Astrocyte (in vitro differentiated cells and primary cell): Measurements from ENCODE around the gene TEX54. TPM values are rescaled to one million over a fixed set of nuclear protein-coding genes. Genes with fewer than 3 reads are reported as not detected.

Experiments used
- DNase-seq: peaks from one replicate; pipeline ENCODE4 v3.0.0-alpha.2; 2010; ENCODE audit warnings: low read depth
- FAIRE-seq: peaks from 2 replicates; lab custom pipeline; 2011; peaks lifted over from hg19 to GRCh38; lab: Jason Lieb, UNC
- H2AFZ ChIP-seq: 2 replicates; pipeline ENCODE4 v1.6.0; 2012; ENCODE audit warnings: low read depth, low read length, inconsistent platforms
- H3K27ac ChIP-seq: 2 replicates; pipeline ENCODE4 v1.5.1; 2011; ENCODE audit warnings: low read depth, low read length, inconsistent platforms
- H3K27me3 ChIP-seq: 2 replicates; pipeline ENCODE4 v1.6.0; 2011; ENCODE audit warnings: low read length, inconsistent platforms; ENCODE audit not compliant: insufficient read depth
- H3K36me3 ChIP-seq: 2 replicates; pipeline ENCODE4 v1.5.1; 2011; ENCODE audit warnings: low read length, inconsistent platforms; ENCODE audit not compliant: insufficient read depth
- H3K4me1 ChIP-seq: 2 replicates; pipeline ENCODE4 v1.5.1; 2011; ENCODE audit warnings: low read length, inconsistent platforms; ENCODE audit not compliant: insufficient read depth
- H3K4me2 ChIP-seq: 2 replicates; pipeline ENCODE4 v1.6.0; 2012; ENCODE audit warnings: low read length, inconsistent platforms
- H3K4me3 ChIP-seq: 2 replicates; pipeline ENCODE4 v1.5.1; 2011; ENCODE audit warnings: low read depth, mild to moderate bottlenecking, low read length, inconsistent platforms; ENCODE audit not compliant: insufficient read depth
- H3K79me2 ChIP-seq: 2 replicates; pipeline ENCODE4 v1.6.0; 2012; ENCODE audit warnings: mild to moderate bottlenecking, low read length, inconsistent platforms; ENCODE audit not compliant: insufficient read depth
- H3K9ac ChIP-seq: 2 replicates; pipeline ENCODE4 v1.6.0; 2012; ENCODE audit warnings: mild to moderate bottlenecking, low read length, inconsistent platforms
- H3K9me3 ChIP-seq: 2 replicates; pipeline ENCODE4 v1.5.1; 2012; ENCODE audit warnings: low read depth, mild to moderate bottlenecking, low read length, inconsistent platforms; ENCODE audit not compliant: insufficient read depth
- H4K20me1 ChIP-seq: 2 replicates; pipeline ENCODE4 v1.6.0; 2012; ENCODE audit warnings: low read length, inconsistent platforms; ENCODE audit not compliant: insufficient read depth
- H3K27ac Mint-ChIP-seq: one replicate; pipeline ENCODE4 v1.8.0; 2021; ENCODE audit warnings: mild to moderate bottlenecking, mixed read lengths; ENCODE audit not compliant: unreplicated experiment
- H3K27me3 Mint-ChIP-seq: one replicate; pipeline ENCODE4 v1.8.0; 2021; ENCODE audit warnings: low read depth, mixed read lengths; ENCODE audit not compliant: unreplicated experiment
- H3K36me3 Mint-ChIP-seq: one replicate; pipeline ENCODE4 v1.8.0; 2021; ENCODE audit warnings: low read depth, mixed read lengths; ENCODE audit not compliant: unreplicated experiment
- H3K4me1 Mint-ChIP-seq: one replicate; pipeline ENCODE4 v1.8.0; 2021; ENCODE audit warnings: low read depth, mixed read lengths; ENCODE audit not compliant: unreplicated experiment
- H3K4me3 Mint-ChIP-seq: one replicate; pipeline ENCODE4 v1.8.0; 2021; ENCODE audit warnings: mild to moderate bottlenecking, moderate library complexity, mixed read lengths; ENCODE audit not compliant: unreplicated experiment
- H3K9me3 Mint-ChIP-seq: one replicate; pipeline ENCODE4 v1.8.0; 2021; ENCODE audit warnings: mild to moderate bottlenecking, mixed read lengths; ENCODE audit not compliant: unreplicated experiment
- CTCF ChIP-seq: IDR thresholded peaks from 2 replicates; pipeline ENCODE4 v1.5.1; 2011; ENCODE audit warnings: low read depth, mild to moderate bottlenecking, inconsistent platforms, low read length, moderate library complexity; ENCODE audit not compliant: insufficient read depth
- EZH2 ChIP-seq: IDR thresholded peaks from 2 replicates; pipeline ENCODE4 v1.6.1; 2012; ENCODE audit warnings: mild to moderate bottlenecking, low read length, inconsistent platforms; ENCODE audit not compliant: insufficient read depth
- total RNA-seq: library from RNA; stranded (reverse); gene quantifications from 2 replicates; pipeline ENCODE4 v1.2.1, GENCODE V29; 2021

TEX54 gene
- total RNA-seq, 1 donor from 2014 or later, result not detected

GRCh38 chr11:62811659-62812058 is 21.0 kb downstream of the TEX54 start:
- Histone ChIP-seq H3K4me1 (peaks cover 3% of the 10 kb centered on the region), H3K9ac (no peak overlapping the region), H3K9me3 (no peaks in the 10 kb centered on the region), H3K36me3 (peaks cover 5% of the 10 kb centered on the region), H2AFZ (no peak overlapping the region), H3K27me3 (no peaks in the 10 kb centered on the region), H3K79me2 (no peaks in the 10 kb centered on the region), H3K4me3 (no peak overlapping the region), H3K4me2 (no peak overlapping the region), H4K20me1 (no peaks in the 10 kb centered on the region), H3K27ac (no peak overlapping the region)
- TF ChIP-seq CTCF (no peak), EZH2 (no peak)
- Mint-ChIP-seq H3K27ac (no peak overlapping the region), H3K4me1 (peaks cover 7% of the 10 kb centered on the region), H3K36me3 (peaks cover 11% of the 10 kb centered on the region), H3K9me3 (no peaks in the 10 kb centered on the region), H3K27me3 (no peaks in the 10 kb centered on the region), H3K4me3 (no peak overlapping the region)
- DNase-seq, result no peak
- no peak for FAIRE-seq

- Histone ChIP-seq H3K4me2 (no peak overlapping the region), H3K4me1 (peaks cover 12% of the 10 kb centered on the region), H3K36me3 (peaks cover 3% of the 10 kb centered on the region), H3K79me2 (no peaks in the 10 kb centered on the region), H3K27ac (no peak overlapping the region), H3K9me3 (no peaks in the 10 kb centered on the region), H3K9ac (no peak overlapping the region), H2AFZ (no peak overlapping the region), H3K4me3 (no peak overlapping the region), H4K20me1 (no peaks in the 10 kb centered on the region), H3K27me3 (no peaks in the 10 kb centered on the region)
- Mint-ChIP-seq H3K4me1 (peaks cover 15% of the 10 kb centered on the region), H3K27ac (no peak overlapping the region), H3K4me3 (peak overlapping the region; percentile 25), H3K27me3 (no peaks in the 10 kb centered on the region), H3K9me3 (no peaks in the 10 kb centered on the region), H3K36me3 (peaks cover 14% of the 10 kb centered on the region)
- FAIRE-seq (no peak), DNase-seq (no peak)
- no peak for TF ChIP-seq EZH2
- no peak for TF ChIP-seq CTCF
These were observed 21.9 kb downstream of the TEX54 start for GRCh38 chr11:62810748-62811147.

GRCh38 chr11:62806611-62807121 is 26.0 kb downstream of the TEX54 start:
- Histone ChIP-seq H3K9me3 (no peaks in the 10 kb centered on the region), H3K9ac (peak overlapping the region; percentile 96), H3K79me2 (peaks cover 33% of the 10 kb centered on the region), H4K20me1 (peaks cover 31% of the 10 kb centered on the region), H3K4me2 (peak overlapping the region; percentile 90), H3K4me3 (no peak overlapping the region), H3K36me3 (peaks cover 4% of the 10 kb centered on the region), H3K27me3 (no peaks in the 10 kb centered on the region), H3K4me1 (peaks cover 21% of the 10 kb centered on the region), H3K27ac (no peak overlapping the region), H2AFZ (no peak overlapping the region)
- Mint-ChIP-seq H3K9me3 (no peaks in the 10 kb centered on the region), H3K27ac (peak overlapping the region; percentile 92), H3K4me3 (peak overlapping the region; percentile 98), H3K36me3 (peaks cover 20% of the 10 kb centered on the region), H3K4me1 (peaks cover 24% of the 10 kb centered on the region), H3K27me3 (no peaks in the 10 kb centered on the region)
- DNase-seq (peak; percentile 14), FAIRE-seq (no peak)
- TF ChIP-seq EZH2 (no peak), CTCF (no peak)
